DOHH2 (cell line): ENCODE results near the gene INPP4A.

ENCODE experiments used
- CTCF ChIP-seq: fragments of 200-600 bp; sonication (generic); IDR thresholded peaks from one replicate; pipeline ENCODE4 v1.5.1; 2014; ENCODE audit warnings: antibody characterized with exemption, mild to moderate bottlenecking, low read depth, low read length; ENCODE audit not compliant: poor library complexity, severe bottlenecking
- EZH2phosphoT487 ChIP-seq: fragments of 200-600 bp; sonication (generic); IDR thresholded peaks from 2 replicates; pipeline ENCODE4 v1.6.1; 2017; ENCODE audit warnings: borderline replicate concordance, mild to moderate bottlenecking, antibody characterized with exemption, low read length, moderate library complexity, mixed read lengths

DNA sequence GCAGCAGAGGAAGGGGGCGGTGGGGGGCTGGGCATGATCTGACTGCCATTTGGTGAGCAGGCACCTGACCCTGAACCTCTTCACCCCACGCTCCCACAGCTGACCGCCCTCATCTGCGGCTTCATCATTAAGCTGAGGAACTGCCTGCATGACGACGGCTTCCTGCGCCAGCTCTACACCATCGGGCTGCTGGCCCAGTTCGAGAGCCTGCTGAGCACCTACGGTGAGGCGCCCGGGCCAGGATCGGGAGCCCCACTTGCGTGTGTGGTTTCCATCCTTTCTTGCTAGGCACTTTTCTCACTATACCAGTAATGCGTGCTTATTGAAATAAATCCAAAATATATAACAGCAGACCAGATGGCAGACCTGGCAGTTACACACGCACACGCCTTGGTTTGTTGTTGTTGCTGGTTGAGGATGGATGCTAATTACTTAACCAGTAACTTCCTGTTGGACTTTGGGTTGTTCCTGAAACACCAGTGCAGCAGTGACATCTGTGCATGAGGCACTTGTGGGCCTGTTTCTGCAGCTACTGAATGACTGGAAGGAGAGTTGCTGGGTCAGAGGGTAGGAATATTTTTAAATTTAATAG is 120.0 kb downstream of the INPP4A start:
- TF ChIP-seq CTCF (no peak), EZH2phosphoT487 (no peak)
